GM13976 (cell line): ENCODE results near the gene CCP110.

Experiments used
- DNase-seq: peaks from one replicate; pipeline ENCODE4 v3.0.0; 2012; ENCODE audit warnings: low spot score
- CTCF ChIP-seq: IDR thresholded peaks from 2 replicates; pipeline ENCODE4 v1.5.1; 2012; ENCODE audit warnings: borderline replicate concordance, mild to moderate bottlenecking; ENCODE audit not compliant: insufficient read depth; ENCODE audit errors: extremely low read depth, missing control alignments, control extremely low read depth
- in situ Hi-C: fragments of 300-500 bp; cut with MboI; formaldehyde crosslinking; loops from one replicate; pipeline ENCODE4 v1.12.0; 2022; ENCODE audit warnings: low sequenced_read_pairs, mixed read lengths, inconsistent platforms; ENCODE audit not compliant: unreplicated experiment

Gene CCP110

GRCh38 chr16:19589106-19589505, 65.4 kb downstream of the CCP110 start:
- no peak for DNase-seq
- TF ChIP-seq CTCF = no peak
- in situ Hi-C loops = loop anchor here (10.0 kb wide), 1 partner anchor 296 kb away; the partner anchor contains the start of gene GPRC5B

- in situ Hi-C loops = loop anchor here (10.0 kb wide), 1 partner anchor 295 kb away; the partner anchor contains the start of gene GPRC5B
- TF ChIP-seq CTCF = no peak
- DNase-seq = no peak
Measured at GRCh38 chr16:19589771-19590302, 66.1 kb downstream of the CCP110 start.

GRCh38 chr16:19595043-19595767, 71.5 kb downstream of the CCP110 start:
- DNase-seq = no peak
- in situ Hi-C loops = no loop called here

GRCh38 chr16:19598805-19599510, 75.2 kb downstream of the CCP110 start:
- no peak for TF ChIP-seq CTCF
- in situ Hi-C loops = no loop called here
- no peak for DNase-seq

More at GRCh38 chr16:19595043-19595767, 71.5 kb downstream of the CCP110 start:
- TF ChIP-seq CTCF = no peak

GRCh38 chr16:19599968-19600716, 76.4 kb downstream of the CCP110 start:
- in situ Hi-C loops = no loop called here
- no peak for TF ChIP-seq CTCF
- DNase-seq = no peak
